Epithelial cell of esophagus (primary cell): ENCODE data around the gene SEMA3E.

Experiments
- DNase-seq: peaks from one replicate; pipeline ENCODE4 v3.0.0; 2010; ENCODE audit warnings: low read depth
- H3K4me3 ChIP-seq: 2 replicates; pipeline ENCODE4 v1.5.1; 2011; ENCODE audit warnings: mild to moderate bottlenecking, low read length, control low read depth
- TF ChIP-seq, protein P1 (sequence below): IDR thresholded peaks from 2 replicates; pipeline ENCODE4 v1.5.1; 2011; ENCODE audit warnings: low read depth, mild to moderate bottlenecking, low read length, control low read depth, inconsistent platforms; ENCODE audit not compliant: insufficient read depth; ENCODE audit errors: missing control alignments

The SEMA3E gene

GRCh38 chr7:83457022-83457892, 191.7 kb downstream of the SEMA3E start:
- TF ChIP-seq, protein P1, sequence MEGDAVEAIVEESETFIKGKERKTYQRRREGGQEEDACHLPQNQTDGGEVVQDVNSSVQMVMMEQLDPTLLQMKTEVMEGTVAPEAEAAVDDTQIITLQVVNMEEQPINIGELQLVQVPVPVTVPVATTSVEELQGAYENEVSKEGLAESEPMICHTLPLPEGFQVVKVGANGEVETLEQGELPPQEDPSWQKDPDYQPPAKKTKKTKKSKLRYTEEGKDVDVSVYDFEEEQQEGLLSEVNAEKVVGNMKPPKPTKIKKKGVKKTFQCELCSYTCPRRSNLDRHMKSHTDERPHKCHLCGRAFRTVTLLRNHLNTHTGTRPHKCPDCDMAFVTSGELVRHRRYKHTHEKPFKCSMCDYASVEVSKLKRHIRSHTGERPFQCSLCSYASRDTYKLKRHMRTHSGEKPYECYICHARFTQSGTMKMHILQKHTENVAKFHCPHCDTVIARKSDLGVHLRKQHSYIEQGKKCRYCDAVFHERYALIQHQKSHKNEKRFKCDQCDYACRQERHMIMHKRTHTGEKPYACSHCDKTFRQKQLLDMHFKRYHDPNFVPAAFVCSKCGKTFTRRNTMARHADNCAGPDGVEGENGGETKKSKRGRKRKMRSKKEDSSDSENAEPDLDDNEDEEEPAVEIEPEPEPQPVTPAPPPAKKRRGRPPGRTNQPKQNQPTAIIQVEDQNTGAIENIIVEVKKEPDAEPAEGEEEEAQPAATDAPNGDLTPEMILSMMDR: no peak
- H3K4me3 ChIP-seq: no peak overlapping the region
- DNase-seq: peak; percentile 8

- DNase-seq: no peak
- TF ChIP-seq, protein P1: no peak
- no peak overlapping the region for H3K4me3 ChIP-seq
Observed at GRCh38 chr7:83456413-83456812, 192.5 kb downstream of the SEMA3E start.

GRCh38 chr7:83455612-83456011, 193.3 kb downstream of the SEMA3E start:
- DNase-seq: no peak
- no peak overlapping the region for H3K4me3 ChIP-seq
- TF ChIP-seq, protein P1: peak; percentile 1

DNA sequence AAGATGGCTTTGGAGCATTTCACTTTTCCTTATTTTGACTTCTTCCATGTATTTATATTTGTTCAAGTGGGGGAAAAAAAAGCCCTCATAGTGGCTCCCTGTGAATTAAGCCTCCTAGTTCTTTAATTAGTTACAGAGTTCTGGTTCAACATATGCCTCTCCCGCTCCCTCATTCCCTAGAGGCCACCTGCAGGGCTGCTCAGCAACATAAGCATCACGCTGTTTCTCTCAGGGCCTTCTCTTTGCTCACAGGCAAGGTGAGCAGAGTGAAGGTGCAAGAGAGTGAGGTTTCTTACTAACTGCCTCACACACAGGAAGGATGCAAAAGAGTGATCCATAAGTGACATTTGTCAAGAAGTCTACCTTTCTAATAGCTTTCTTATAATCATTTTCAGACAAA, 196.7 kb downstream of the SEMA3E start:
- DNase-seq: no peak
- no peak overlapping the region for H3K4me3 ChIP-seq
- TF ChIP-seq, protein P1: no peak

DNA sequence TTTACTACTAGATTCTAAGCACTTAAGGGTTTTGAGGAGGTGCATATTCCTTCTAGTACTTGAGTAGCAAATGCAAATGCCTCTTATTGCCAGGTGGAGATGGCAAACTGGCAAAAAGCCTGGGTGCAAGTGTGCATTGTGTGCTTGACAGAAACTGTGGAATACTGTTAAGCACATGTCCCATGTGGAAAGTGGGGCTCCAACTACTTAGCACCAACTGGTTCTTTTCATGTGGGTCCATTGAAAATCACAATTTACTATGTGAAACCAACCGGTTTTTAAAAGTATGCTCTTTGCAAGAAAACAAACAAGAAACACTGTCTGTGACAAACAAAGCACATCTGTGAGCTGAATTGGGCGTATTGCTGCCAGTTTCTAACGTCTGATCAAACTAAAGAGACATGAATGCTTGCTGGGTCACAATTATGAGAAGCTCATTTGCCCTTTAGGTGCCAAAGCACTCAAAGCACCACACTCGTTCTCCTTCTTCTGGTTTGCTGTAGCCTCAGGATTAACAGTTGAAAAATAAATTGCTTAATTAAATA, 197.4 kb downstream of the SEMA3E start:
- TF ChIP-seq, protein P1: no peak
- no peak overlapping the region for H3K4me3 ChIP-seq
- no peak for DNase-seq

GRCh38 chr7:83449781-83450180, 199.2 kb downstream of the SEMA3E start:
- TF ChIP-seq, protein P1: no peak
- no peak for DNase-seq
- no peak overlapping the region for H3K4me3 ChIP-seq
